Neural crest cell (in vitro differentiated cells): Measurements from ENCODE around the gene CMIP. TPM values are rescaled to one million over a fixed set of nuclear protein-coding genes. Genes with fewer than 3 reads are reported as not detected.

Experiments
- DNase-seq: peaks from one replicate; pipeline ENCODE4 v3.0.0; 2021; ENCODE audit warnings: low read depth, mixed read lengths, low spot score
- H3K27ac Mint-ChIP-seq: one replicate; pipeline ENCODE4 v1.8.0; 2021; ENCODE audit warnings: mild to moderate bottlenecking, mixed read lengths; ENCODE audit not compliant: unreplicated experiment
- H3K27me3 Mint-ChIP-seq: 2 replicates; pipeline ENCODE4 v1.8.0; 2021; ENCODE audit warnings: low read depth, mild to moderate bottlenecking, mixed read lengths
- H3K36me3 Mint-ChIP-seq: 2 replicates; pipeline ENCODE4 v1.8.0; 2021; ENCODE audit warnings: low read depth, mild to moderate bottlenecking, mixed read lengths
- H3K4me1 Mint-ChIP-seq: 2 replicates; pipeline ENCODE4 v1.8.0; 2021; ENCODE audit warnings: mixed read lengths
- H3K4me3 Mint-ChIP-seq: one replicate; pipeline ENCODE4 v1.8.0; 2021; ENCODE audit warnings: mild to moderate bottlenecking, mixed read lengths
- H3K9me3 Mint-ChIP-seq: 2 replicates; pipeline ENCODE4 v1.8.0; 2021; ENCODE audit warnings: mixed read lengths
- total RNA-seq: library from RNA; stranded (reverse); gene quantifications from 2 replicates; pipeline ENCODE4 v1.2.1, GENCODE V29; 2021
- TF ChIP-seq, protein P1 (sequence below): fragments of 200-600 bp; sonication (generic); conservative IDR thresholded peaks from 2 replicates; pipeline ENCODE4 v1.5.0; 2021; ENCODE audit warnings: antibody characterized with exemption, mild to moderate bottlenecking

Gene CMIP
- total RNA-seq, 1 donor from 2014 or later: 41.2 TPM

- TF ChIP-seq, protein P1, sequence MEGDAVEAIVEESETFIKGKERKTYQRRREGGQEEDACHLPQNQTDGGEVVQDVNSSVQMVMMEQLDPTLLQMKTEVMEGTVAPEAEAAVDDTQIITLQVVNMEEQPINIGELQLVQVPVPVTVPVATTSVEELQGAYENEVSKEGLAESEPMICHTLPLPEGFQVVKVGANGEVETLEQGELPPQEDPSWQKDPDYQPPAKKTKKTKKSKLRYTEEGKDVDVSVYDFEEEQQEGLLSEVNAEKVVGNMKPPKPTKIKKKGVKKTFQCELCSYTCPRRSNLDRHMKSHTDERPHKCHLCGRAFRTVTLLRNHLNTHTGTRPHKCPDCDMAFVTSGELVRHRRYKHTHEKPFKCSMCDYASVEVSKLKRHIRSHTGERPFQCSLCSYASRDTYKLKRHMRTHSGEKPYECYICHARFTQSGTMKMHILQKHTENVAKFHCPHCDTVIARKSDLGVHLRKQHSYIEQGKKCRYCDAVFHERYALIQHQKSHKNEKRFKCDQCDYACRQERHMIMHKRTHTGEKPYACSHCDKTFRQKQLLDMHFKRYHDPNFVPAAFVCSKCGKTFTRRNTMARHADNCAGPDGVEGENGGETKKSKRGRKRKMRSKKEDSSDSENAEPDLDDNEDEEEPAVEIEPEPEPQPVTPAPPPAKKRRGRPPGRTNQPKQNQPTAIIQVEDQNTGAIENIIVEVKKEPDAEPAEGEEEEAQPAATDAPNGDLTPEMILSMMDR: no peak
- no peaks in the 10 kb centered on the region for H3K9me3 Mint-ChIP-seq
- H3K27ac Mint-ChIP-seq: no peak overlapping the region
- peaks cover 42% of the 10 kb centered on the region for H3K4me1 Mint-ChIP-seq
- no peak for DNase-seq
- no peaks in the 10 kb centered on the region for H3K36me3 Mint-ChIP-seq
- peak overlapping the region; percentile 2 for H3K4me3 Mint-ChIP-seq
- no peaks in the 10 kb centered on the region for H3K27me3 Mint-ChIP-seq
Observed at GRCh38 chr16:81546781-81547180, 102.2 kb downstream of the CMIP start.

GRCh38 chr16:81547194-81547938, 102.8 kb downstream of the CMIP start:
- H3K9me3 Mint-ChIP-seq: no peaks in the 10 kb centered on the region
- TF ChIP-seq, protein P1: no peak
- no peak overlapping the region for H3K4me3 Mint-ChIP-seq
- no peak overlapping the region for H3K27ac Mint-ChIP-seq
- DNase-seq: no peak
- no peaks in the 10 kb centered on the region for H3K27me3 Mint-ChIP-seq
- H3K36me3 Mint-ChIP-seq: no peaks in the 10 kb centered on the region
- peaks cover 38% of the 10 kb centered on the region for H3K4me1 Mint-ChIP-seq

DNA sequence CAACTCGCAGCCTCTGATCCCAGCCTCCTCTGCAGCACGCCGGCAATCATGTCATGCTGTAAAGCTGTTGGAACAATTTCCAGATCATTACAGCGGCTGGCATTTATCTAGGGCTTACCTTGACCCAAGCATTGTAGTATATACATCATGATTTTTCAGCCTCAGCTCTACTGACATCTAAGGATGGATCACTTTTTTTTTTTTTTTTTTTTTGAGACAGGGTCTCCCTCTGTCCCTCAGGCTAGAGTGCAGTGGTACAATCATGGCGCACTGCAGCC, 103.3 kb downstream of the CMIP start:
- peaks cover 37% of the 10 kb centered on the region for H3K4me1 Mint-ChIP-seq

DNA sequence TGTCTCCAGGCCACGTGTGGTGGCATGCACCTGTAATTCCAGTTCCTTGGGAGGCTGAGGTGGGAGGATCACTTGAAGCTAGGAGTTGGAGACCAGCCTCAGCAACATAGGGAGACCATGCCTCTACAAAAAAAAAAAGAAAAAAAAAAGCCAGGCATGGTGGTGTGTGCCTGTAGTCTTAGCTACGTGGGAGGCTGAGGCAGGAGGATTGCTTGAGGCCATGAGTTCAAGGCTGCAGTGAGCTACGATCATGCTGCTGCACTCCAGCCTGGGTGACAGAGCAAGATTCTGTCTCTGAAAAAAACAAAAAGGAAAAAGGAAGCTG, 103.9 kb downstream of the CMIP start:
- TF ChIP-seq, protein P1: no peak
- no peak overlapping the region for H3K4me3 Mint-ChIP-seq
- H3K27me3 Mint-ChIP-seq: no peaks in the 10 kb centered on the region
- no peaks in the 10 kb centered on the region for H3K9me3 Mint-ChIP-seq
- no peak for DNase-seq
- peaks cover 32% of the 10 kb centered on the region for H3K4me1 Mint-ChIP-seq
- H3K36me3 Mint-ChIP-seq: no peaks in the 10 kb centered on the region
- no peak overlapping the region for H3K27ac Mint-ChIP-seq

More for the DNA sequence above, 103.3 kb downstream of the CMIP start:
- Mint-ChIP-seq H3K36me3 (no peaks in the 10 kb centered on the region), H3K27me3 (no peaks in the 10 kb centered on the region), H3K4me3 (no peak overlapping the region), H3K27ac (no peak overlapping the region), H3K9me3 (no peaks in the 10 kb centered on the region)
- no peak for DNase-seq
- TF ChIP-seq, protein P1: no peak

DNA sequence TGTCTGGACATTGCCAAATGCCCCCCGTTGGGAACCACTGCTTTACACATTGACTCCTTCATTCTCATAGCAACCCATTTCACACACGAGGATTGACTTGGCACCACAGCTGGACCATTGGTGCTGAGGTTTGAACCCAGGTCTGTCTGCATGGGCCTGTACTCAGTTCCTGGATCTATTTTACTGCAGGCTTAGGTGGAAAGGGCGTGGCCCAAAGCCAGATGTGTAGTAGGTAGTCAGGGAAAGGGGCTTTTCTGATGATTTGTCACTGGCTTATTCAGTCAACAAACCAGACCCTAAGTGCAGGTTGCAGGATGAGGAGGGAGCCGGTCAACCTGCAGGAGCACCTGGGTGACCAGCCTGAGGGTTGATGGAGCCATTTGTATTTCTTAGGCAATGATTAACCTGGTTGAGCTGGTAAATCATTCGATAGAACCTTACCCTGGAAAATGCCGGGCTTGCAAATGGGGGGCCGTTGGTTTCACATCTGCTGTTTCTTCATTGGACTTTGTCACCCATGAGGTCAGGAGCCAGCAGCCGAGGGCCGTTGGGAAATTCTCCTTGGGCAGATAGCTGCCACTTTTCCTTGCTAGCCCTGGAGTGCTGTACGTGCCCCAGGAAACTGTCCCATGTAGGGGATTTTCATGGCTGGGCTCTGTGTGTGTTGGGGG, 104.4 kb downstream of the CMIP start:
- H3K27ac Mint-ChIP-seq: no peak overlapping the region

More for the DNA sequence above, 104.4 kb downstream of the CMIP start:
- Mint-ChIP-seq H3K4me1 (peaks cover 27% of the 10 kb centered on the region), H3K9me3 (no peaks in the 10 kb centered on the region), H3K36me3 (no peaks in the 10 kb centered on the region), H3K4me3 (no peak overlapping the region), H3K27me3 (no peaks in the 10 kb centered on the region)
- DNase-seq: no peak
- TF ChIP-seq, protein P1: no peak
